Dendritic cell treated with granulocyte-macrophage colony-stimulating factor and Interleukin-4, amounts not matched to agents 40 ng/mL and 50 ng/mL, for 4 days (primary cell): ENCODE data around the gene MBOAT1.
"Not testable (repeated sequence)": the region's sequence is repeated elsewhere in the genome, so short reads cannot be mapped to it uniquely, and the experiment has no call there.

ENCODE experiments used
- H3K27ac Mint-ChIP-seq: one replicate; pipeline ENCODE4 v1.8.0; 2022; ENCODE audit warnings: mild to moderate bottlenecking, mixed read lengths
- H3K27me3 Mint-ChIP-seq: one replicate; pipeline ENCODE4 v1.8.0; 2022; ENCODE audit warnings: mild to moderate bottlenecking, mixed read lengths
- H3K36me3 Mint-ChIP-seq: one replicate; pipeline ENCODE4 v1.8.0; 2022; ENCODE audit warnings: low read depth, mixed read lengths
- H3K4me1 Mint-ChIP-seq: one replicate; pipeline ENCODE4 v1.8.0; 2022; ENCODE audit warnings: low read depth, mixed read lengths
- H3K4me3 Mint-ChIP-seq: one replicate; pipeline ENCODE4 v1.8.0; 2022; ENCODE audit warnings: mild to moderate bottlenecking, moderate library complexity, mixed read lengths
- H3K9me3 Mint-ChIP-seq: one replicate; pipeline ENCODE4 v1.8.0; 2022; ENCODE audit warnings: mixed read lengths
- intact Hi-C: fragments of 100-400 bp; cut with micrococcal nuclease; formaldehyde crosslinking; loops from one replicate; pipeline ENCODE4 v1.15.0; 2022

The MBOAT1 gene

GRCh38 chr6:20212392-20213111 lies at the start of gene MBOAT1:
TSS of gene MBOAT1 (minus strand) at chr6:20212469. CDS start at chr6:20212234, 235 bp downstream.
- no peaks in the 10 kb centered on the region for H3K27me3 Mint-ChIP-seq
- H3K4me1 Mint-ChIP-seq: peaks cover 35% of the 10 kb centered on the region
- intact Hi-C loops: loop anchor here (2.0 to 10.0 kb wide), 5 partner anchors 44 to 322 kb away; partner anchors contain the start of genes CDKAL1 and E2F3

GRCh38 chr6:20261685-20262084 lies 49.4 kb upstream of the MBOAT1 start:
- Mint-ChIP-seq H3K36me3 (no peaks in the 10 kb centered on the region), H3K4me1 (peaks cover 5% of the 10 kb centered on the region), H3K4me3 (no peak overlapping the region), H3K27me3 (no peaks in the 10 kb centered on the region), H3K9me3 (no peaks in the 10 kb centered on the region), H3K27ac (no peak overlapping the region)
- intact Hi-C loops: no loop called here

More at GRCh38 chr6:20212392-20213111, at the start of gene MBOAT1:
- Mint-ChIP-seq H3K27ac (peak within 1 kb of the TSS; percentile 97), H3K9me3 (no peaks in the 10 kb centered on the region), H3K4me3 (peak within 1 kb of the TSS; percentile 81), H3K36me3 (peaks cover 9% of the 10 kb centered on the region)

GRCh38 chr6:20260360-20260759 lies 48.1 kb upstream of the MBOAT1 start:
- H3K27me3 Mint-ChIP-seq: no peaks in the 10 kb centered on the region
- no peaks in the 10 kb centered on the region for H3K9me3 Mint-ChIP-seq
- peaks cover 11% of the 10 kb centered on the region for H3K4me1 Mint-ChIP-seq
- H3K36me3 Mint-ChIP-seq: no peaks in the 10 kb centered on the region
- intact Hi-C loops: no loop called here
- no peak overlapping the region for H3K4me3 Mint-ChIP-seq
- H3K27ac Mint-ChIP-seq: no peak overlapping the region

GRCh38 chr6:20259316-20260049 lies 47.2 kb upstream of the MBOAT1 start:
- H3K27ac Mint-ChIP-seq: peak overlapping the region; percentile 45
- H3K9me3 Mint-ChIP-seq: no peaks in the 10 kb centered on the region
- no peak overlapping the region for H3K4me3 Mint-ChIP-seq
- no peaks in the 10 kb centered on the region for H3K36me3 Mint-ChIP-seq
- H3K27me3 Mint-ChIP-seq: no peaks in the 10 kb centered on the region
- peaks cover 11% of the 10 kb centered on the region for H3K4me1 Mint-ChIP-seq
- intact Hi-C loops: loop anchor here (5.0 kb wide), 1 partner anchor 47 kb away; the partner anchor contains the start of gene MBOAT1

GRCh38 chr6:20255428-20255827 lies 43.2 kb upstream of the MBOAT1 start:
- Mint-ChIP-seq H3K4me3 (no peak overlapping the region), H3K36me3 (no peaks in the 10 kb centered on the region), H3K27me3 (no peaks in the 10 kb centered on the region), H3K4me1 (peaks cover 11% of the 10 kb centered on the region), H3K27ac (no peak overlapping the region), H3K9me3 (no peaks in the 10 kb centered on the region)
- intact Hi-C loops: loop anchor here (5.0 kb wide), 1 partner anchor 43 kb away; the partner anchor contains the start of gene MBOAT1

GRCh38 chr6:20254295-20254694 lies 42.0 kb upstream of the MBOAT1 start:
- Mint-ChIP-seq H3K27ac (no peak overlapping the region), H3K27me3 (no peaks in the 10 kb centered on the region), H3K4me1 (peaks cover 11% of the 10 kb centered on the region), H3K36me3 (no peaks in the 10 kb centered on the region), H3K9me3 (no peaks in the 10 kb centered on the region), H3K4me3 (no peak overlapping the region)
- intact Hi-C loops: no loop called here

- Mint-ChIP-seq H3K27ac (no peak overlapping the region), H3K4me1 (peaks cover 11% of the 10 kb centered on the region), H3K36me3 (no peaks in the 10 kb centered on the region)
These were observed 40.8 kb upstream of the MBOAT1 start for GRCh38 chr6:20253021-20253420.

GRCh38 chr6:20252311-20252710 lies 40.0 kb upstream of the MBOAT1 start:
- Mint-ChIP-seq H3K27ac (no peak overlapping the region), H3K27me3 (no peaks in the 10 kb centered on the region), H3K4me1 (peaks cover 11% of the 10 kb centered on the region), H3K4me3 (no peak overlapping the region), H3K9me3 (no peaks in the 10 kb centered on the region), H3K36me3 (no peaks in the 10 kb centered on the region)
- intact Hi-C loops: no loop called here

More at GRCh38 chr6:20253021-20253420, 40.8 kb upstream of the MBOAT1 start:
- H3K27me3 Mint-ChIP-seq: no peaks in the 10 kb centered on the region
- intact Hi-C loops: no loop called here
- H3K9me3 Mint-ChIP-seq: no peaks in the 10 kb centered on the region
- no peak overlapping the region for H3K4me3 Mint-ChIP-seq

GRCh38 chr6:20251525-20251924 lies 39.3 kb upstream of the MBOAT1 start:
- no peak overlapping the region for H3K4me3 Mint-ChIP-seq
- H3K9me3 Mint-ChIP-seq: no peaks in the 10 kb centered on the region
- no peaks in the 10 kb centered on the region for H3K27me3 Mint-ChIP-seq
- no peaks in the 10 kb centered on the region for H3K36me3 Mint-ChIP-seq
- intact Hi-C loops: no loop called here
- peaks cover 4% of the 10 kb centered on the region for H3K4me1 Mint-ChIP-seq
- H3K27ac Mint-ChIP-seq: no peak overlapping the region

GRCh38 chr6:20246125-20246524 lies 33.9 kb upstream of the MBOAT1 start:
- Mint-ChIP-seq H3K27ac (no peak overlapping the region), H3K36me3 (no peaks in the 10 kb centered on the region), H3K4me1 (no peaks in the 10 kb centered on the region), H3K9me3 (no peaks in the 10 kb centered on the region), H3K4me3 (no peak overlapping the region), H3K27me3 (no peaks in the 10 kb centered on the region)
- intact Hi-C loops: no loop called here

GRCh38 chr6:20244807-20245681 lies 32.8 kb upstream of the MBOAT1 start:
- intact Hi-C loops, H3K27ac Mint-ChIP-seq, H3K4me1 Mint-ChIP-seq, H3K4me3 Mint-ChIP-seq, H3K36me3 Mint-ChIP-seq, H3K9me3 Mint-ChIP-seq, H3K27me3 Mint-ChIP-seq: not testable (repeated sequence)

- H3K4me3 Mint-ChIP-seq: no peak overlapping the region
- no peaks in the 10 kb centered on the region for H3K27me3 Mint-ChIP-seq
These were observed 31.0 kb upstream of the MBOAT1 start for GRCh38 chr6:20243288-20243687.

GRCh38 chr6:20242397-20242796 lies 30.1 kb upstream of the MBOAT1 start:
- H3K36me3 Mint-ChIP-seq: no peaks in the 10 kb centered on the region
- no peaks in the 10 kb centered on the region for H3K4me1 Mint-ChIP-seq
- no peak overlapping the region for H3K4me3 Mint-ChIP-seq
- no peak overlapping the region for H3K27ac Mint-ChIP-seq
- no peaks in the 10 kb centered on the region for H3K27me3 Mint-ChIP-seq
- intact Hi-C loops: no loop called here
- H3K9me3 Mint-ChIP-seq: no peaks in the 10 kb centered on the region

More at GRCh38 chr6:20243288-20243687, 31.0 kb upstream of the MBOAT1 start:
- no peaks in the 10 kb centered on the region for H3K4me1 Mint-ChIP-seq
- intact Hi-C loops: no loop called here
- H3K36me3 Mint-ChIP-seq: no peaks in the 10 kb centered on the region
- H3K27ac Mint-ChIP-seq: no peak overlapping the region
- H3K9me3 Mint-ChIP-seq: no peaks in the 10 kb centered on the region
